Measurements from ENCODE around the gene ZC3H7A.

DNA sequence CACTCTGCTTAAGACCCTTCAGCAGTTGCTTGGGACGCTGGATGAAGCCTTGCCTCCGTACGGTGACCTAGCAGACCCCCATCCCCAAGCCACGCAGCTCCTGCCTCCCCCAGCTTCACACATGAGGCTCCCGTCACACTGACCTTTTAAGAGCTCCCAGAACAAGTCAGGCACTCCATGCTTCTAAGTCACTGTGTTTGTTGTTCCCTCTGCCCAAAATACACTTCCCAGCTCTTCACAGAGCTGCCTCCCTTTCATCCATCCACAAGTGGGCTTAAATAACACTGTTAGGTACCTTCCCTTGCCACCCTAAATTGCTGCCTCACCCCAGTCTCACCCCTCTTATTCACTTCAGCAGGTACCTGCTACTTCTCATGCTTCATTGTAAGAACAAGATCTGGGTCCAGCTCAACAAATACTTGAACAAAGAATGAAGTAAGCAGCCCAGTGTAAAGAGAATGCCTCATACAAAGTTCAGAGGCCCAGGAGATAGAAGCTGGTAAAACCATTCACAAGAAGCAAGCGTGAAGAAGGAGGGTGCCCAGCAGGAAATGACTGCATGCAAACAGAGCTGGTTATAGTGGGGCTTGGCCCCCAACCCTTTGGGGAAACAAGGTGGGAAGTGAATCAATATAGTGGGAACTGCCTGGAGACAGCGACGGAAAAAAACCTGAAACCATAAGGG is 5.8 kb downstream of the ZC3H7A start:
- TF ChIP-seq, protein P1, sequence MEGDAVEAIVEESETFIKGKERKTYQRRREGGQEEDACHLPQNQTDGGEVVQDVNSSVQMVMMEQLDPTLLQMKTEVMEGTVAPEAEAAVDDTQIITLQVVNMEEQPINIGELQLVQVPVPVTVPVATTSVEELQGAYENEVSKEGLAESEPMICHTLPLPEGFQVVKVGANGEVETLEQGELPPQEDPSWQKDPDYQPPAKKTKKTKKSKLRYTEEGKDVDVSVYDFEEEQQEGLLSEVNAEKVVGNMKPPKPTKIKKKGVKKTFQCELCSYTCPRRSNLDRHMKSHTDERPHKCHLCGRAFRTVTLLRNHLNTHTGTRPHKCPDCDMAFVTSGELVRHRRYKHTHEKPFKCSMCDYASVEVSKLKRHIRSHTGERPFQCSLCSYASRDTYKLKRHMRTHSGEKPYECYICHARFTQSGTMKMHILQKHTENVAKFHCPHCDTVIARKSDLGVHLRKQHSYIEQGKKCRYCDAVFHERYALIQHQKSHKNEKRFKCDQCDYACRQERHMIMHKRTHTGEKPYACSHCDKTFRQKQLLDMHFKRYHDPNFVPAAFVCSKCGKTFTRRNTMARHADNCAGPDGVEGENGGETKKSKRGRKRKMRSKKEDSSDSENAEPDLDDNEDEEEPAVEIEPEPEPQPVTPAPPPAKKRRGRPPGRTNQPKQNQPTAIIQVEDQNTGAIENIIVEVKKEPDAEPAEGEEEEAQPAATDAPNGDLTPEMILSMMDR (IDR thresholded peaks at IDR 0.05), result no peak
- no peak for TF ChIP-seq POLR2AphosphoS5 (IDR thresholded peaks at IDR 0.05)
- TF ChIP-seq POLR2A (IDR thresholded peaks at IDR 0.05), result no peak

Data from suprapubic skin (tissue), 4 donors.